ENCODE results near the gene FGGY.
A peak's percentile ranks its signal among the peaks of the same experiment; 100 is the strongest.

The FGGY gene

GRCh38 chr1:59718064-59718988, 421.4 kb downstream of the FGGY start:
- TF ChIP-seq, protein P1, sequence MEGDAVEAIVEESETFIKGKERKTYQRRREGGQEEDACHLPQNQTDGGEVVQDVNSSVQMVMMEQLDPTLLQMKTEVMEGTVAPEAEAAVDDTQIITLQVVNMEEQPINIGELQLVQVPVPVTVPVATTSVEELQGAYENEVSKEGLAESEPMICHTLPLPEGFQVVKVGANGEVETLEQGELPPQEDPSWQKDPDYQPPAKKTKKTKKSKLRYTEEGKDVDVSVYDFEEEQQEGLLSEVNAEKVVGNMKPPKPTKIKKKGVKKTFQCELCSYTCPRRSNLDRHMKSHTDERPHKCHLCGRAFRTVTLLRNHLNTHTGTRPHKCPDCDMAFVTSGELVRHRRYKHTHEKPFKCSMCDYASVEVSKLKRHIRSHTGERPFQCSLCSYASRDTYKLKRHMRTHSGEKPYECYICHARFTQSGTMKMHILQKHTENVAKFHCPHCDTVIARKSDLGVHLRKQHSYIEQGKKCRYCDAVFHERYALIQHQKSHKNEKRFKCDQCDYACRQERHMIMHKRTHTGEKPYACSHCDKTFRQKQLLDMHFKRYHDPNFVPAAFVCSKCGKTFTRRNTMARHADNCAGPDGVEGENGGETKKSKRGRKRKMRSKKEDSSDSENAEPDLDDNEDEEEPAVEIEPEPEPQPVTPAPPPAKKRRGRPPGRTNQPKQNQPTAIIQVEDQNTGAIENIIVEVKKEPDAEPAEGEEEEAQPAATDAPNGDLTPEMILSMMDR (IDR thresholded peaks at IDR 0.05; ENCODE audit: low read depth, low read length, missing control alignments): no peak
- no peak for DNase-seq (ENCODE audit: low read depth)
- H3K4me3 ChIP-seq (ENCODE audit: low read depth, low read length): no peak overlapping the region
- in situ Hi-C loops (cut with HindIII; ENCODE audit: low sequenced_read_pairs): no loop called here

GRCh38 chr1:59718989-59719360, 422.1 kb downstream of the FGGY start:
- DNase-seq (ENCODE audit: low read depth): no peak
- no peak overlapping the region for H3K4me3 ChIP-seq (ENCODE audit: low read depth, low read length)
- in situ Hi-C loops (cut with HindIII; ENCODE audit: low sequenced_read_pairs): no loop called here

GRCh38 chr1:59720326-59721115, 423.6 kb downstream of the FGGY start:
- H3K4me3 ChIP-seq (ENCODE audit: low read depth, low read length): no peak overlapping the region
- no peak for DNase-seq (ENCODE audit: low read depth)
- TF ChIP-seq, protein P1 (IDR thresholded peaks at IDR 0.05; ENCODE audit: low read depth, low read length, missing control alignments): no peak
- in situ Hi-C loops (cut with HindIII; ENCODE audit: low sequenced_read_pairs): no loop called here

More at GRCh38 chr1:59718989-59719360, 422.1 kb downstream of the FGGY start:
- TF ChIP-seq, protein P1 (IDR thresholded peaks at IDR 0.05; ENCODE audit: low read depth, low read length, missing control alignments): no peak

GRCh38 chr1:59730302-59730701, 433.4 kb downstream of the FGGY start:
- no peak overlapping the region for H3K4me3 ChIP-seq (ENCODE audit: low read depth, low read length)
- in situ Hi-C loops (cut with HindIII; ENCODE audit: low sequenced_read_pairs): no loop called here
- peak; percentile 51 for DNase-seq (ENCODE audit: low read depth)
- TF ChIP-seq, protein P1 (IDR thresholded peaks at IDR 0.05; ENCODE audit: low read depth, low read length, missing control alignments): no peak

DNA sequence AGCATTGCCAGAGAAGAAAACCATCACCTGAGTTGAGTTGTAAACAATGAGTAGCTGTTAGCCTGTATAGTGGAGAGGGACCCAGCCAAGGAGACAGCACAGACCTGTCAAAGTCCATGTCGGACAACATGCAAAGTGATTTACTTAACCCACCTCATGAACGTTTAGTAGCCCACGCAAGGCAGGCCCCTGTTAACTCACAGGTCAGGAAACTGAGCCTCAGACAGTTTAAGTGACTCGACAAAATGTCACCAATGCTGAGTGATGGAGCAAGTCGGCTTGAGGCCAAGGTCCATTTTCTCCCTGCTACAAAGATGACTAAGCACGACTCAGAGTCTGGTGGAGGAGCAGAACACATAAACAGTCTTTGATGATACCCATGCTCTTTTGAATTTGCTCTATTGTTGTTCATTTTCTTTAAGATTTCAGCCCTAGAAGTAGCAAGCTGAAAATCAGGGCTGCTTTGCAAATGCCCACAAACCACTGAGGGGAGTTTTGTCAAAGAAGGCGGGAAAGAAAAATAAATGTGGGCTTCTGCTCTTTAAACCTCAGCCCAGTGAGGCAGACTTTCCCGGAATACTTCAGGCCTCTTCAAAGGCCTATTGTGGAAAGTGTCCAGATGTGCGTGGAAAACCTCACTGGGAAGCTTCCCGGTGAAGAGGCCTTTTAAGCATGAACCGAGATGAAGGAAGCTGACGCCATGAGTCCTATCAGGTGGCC, 434.0 kb downstream of the FGGY start:
- H3K4me3 ChIP-seq (ENCODE audit: low read depth, low read length): no peak overlapping the region
- in situ Hi-C loops (cut with HindIII; ENCODE audit: low sequenced_read_pairs): no loop called here
- DNase-seq (ENCODE audit: low read depth): peak; percentile 95
- TF ChIP-seq, protein P1 (IDR thresholded peaks at IDR 0.05; ENCODE audit: low read depth, low read length, missing control alignments): no peak

GRCh38 chr1:59731591-59731990, 434.7 kb downstream of the FGGY start:
- H3K4me3 ChIP-seq (ENCODE audit: low read depth, low read length): no peak overlapping the region
- DNase-seq (ENCODE audit: low read depth): no peak
- in situ Hi-C loops (cut with HindIII; ENCODE audit: low sequenced_read_pairs): no loop called here
- TF ChIP-seq, protein P1 (IDR thresholded peaks at IDR 0.05; ENCODE audit: low read depth, low read length, missing control alignments): no peak
